HG02870 (cell line): ENCODE measurements around the gene ASMTL.
"Not testable (repeated sequence)": the region's sequence is repeated elsewhere in the genome, so short reads cannot be mapped to it uniquely, and the experiment has no call there.

Experiments
- ATAC-seq: cut with Tn5 transposase; IDR thresholded peaks from one replicate; pipeline ENCODE4 v1.9.1; 2021; ENCODE audit warnings: mild to moderate bottlenecking, moderate library complexity; ENCODE audit not compliant: unreplicated experiment

Gene ASMTL

DNA sequence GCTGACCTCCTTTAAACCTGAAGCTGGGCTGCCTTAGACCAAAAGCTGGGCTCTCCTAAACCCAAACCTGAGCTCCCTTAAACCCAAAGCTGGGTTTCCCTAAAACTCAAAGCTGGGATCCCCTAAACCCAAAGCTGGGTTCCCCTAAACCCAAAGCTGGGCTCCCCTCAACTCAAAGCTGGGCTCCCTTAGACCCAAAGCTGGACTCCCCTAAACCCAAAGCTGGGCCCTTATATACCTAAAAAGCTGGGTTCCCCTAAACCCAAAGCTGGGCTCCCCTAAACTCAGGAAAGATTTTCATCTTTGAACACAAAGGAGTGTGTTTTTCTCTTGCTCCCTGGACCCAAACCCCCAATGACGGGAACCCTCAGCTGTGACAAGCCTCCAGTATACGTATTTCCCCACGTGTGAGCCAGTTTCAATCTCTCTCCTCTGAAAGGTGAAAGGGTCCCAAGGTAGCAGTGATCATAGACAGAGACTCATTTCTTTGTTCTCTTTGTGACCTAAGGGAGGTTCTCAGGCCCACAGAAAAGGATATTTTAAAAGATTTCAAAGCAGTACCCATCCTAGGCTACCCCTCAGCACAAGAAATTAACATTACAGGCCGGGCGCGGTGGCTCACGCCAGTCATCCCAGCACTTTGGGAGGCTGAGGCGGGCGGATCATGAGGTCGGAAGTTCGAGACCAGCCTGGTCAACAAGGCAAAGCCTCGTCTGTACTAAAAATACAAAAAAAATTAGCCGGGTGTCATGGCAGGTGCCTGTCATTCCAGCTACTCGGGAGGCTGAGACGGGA is 31.3 kb upstream of the ASMTL start:
- ATAC-seq = peak; percentile 49

- not testable (repeated sequence) for ATAC-seq
Measured at GRCh38 chrX:1482530-1482928, 29.8 kb upstream of the ASMTL start.

- ATAC-seq = no peak
Measured at GRCh38 chrX:1481636-1482529, 29.2 kb upstream of the ASMTL start.

GRCh38 chrX:1480082-1480785 is 27.5 kb upstream of the ASMTL start:
- no peak for ATAC-seq

DNA sequence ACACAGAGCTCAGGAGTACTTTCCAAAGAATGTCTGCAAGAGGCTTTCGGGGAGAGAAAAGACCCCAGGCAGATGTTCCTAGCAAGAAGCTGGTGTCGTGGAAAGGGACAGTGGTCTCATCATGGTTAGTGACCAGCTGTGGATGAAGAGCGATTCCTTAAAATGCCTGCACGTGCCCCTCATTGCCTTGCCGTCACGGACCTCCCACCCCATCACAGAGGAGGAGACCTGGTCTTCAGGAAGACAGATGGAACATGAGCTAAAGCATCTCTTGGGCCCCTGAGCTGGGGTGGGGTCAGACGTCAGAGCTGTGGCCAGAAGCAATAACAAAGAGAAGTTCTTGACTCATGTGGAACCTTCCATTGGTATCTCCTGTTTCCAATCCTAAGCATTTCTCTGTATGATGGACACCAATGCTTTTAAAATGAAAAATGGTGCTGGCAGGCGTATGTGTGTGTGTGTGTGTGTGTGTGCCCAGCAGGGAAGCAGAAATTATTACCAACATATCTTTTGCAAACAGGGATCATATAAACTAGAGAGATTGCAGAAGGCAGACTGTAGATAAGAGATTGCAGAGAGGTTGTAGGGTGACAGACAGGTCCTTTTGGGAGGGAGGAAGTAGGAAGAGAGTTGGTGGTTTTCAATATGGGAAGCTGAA is 25.2 kb upstream of the ASMTL start:
- no peak for ATAC-seq

GRCh38 chrX:1477229-1477628 is 24.5 kb upstream of the ASMTL start:
- no peak for ATAC-seq

DNA sequence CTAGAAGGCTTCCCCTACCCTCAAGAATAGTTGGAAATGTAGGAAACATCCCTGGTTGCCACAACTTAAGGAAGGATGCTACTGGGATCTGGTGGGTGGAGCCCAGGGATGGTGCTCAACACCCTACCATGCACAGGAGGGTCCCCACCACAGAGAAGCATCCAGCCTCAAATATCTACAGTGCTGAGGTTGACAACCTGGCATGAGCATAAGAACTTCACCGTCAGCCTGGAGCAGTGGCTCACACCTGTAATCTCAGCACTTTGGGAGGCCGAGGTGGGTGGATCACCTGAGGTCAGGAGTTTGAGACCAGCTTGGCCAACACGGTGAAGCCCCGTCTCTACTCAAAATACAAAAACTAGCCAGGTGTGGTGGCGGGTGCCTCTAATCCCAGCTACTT is 24.0 kb upstream of the ASMTL start:
- ATAC-seq = no peak

DNA sequence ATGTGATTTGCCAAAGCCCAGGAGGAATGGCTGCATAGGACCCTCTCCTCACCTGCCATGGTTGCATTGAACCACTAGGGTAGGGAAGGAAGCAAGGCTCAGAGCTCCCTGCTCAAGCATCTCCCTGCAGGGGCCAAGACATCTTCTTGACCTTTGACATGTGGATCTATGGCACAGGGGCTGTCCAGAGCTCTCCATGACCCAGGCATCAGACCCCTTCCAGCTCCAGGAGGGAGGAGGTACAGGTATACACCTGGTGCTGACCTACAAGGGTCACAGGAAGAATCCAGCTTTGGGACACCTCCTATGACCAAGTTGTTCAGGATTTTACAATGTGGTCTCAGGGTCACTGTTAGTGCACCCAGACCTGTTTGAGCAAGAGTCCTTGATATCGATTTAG is 23.2 kb upstream of the ASMTL start:
- ATAC-seq = no peak

GRCh38 chrX:1475481-1475880 is 22.8 kb upstream of the ASMTL start:
- no peak for ATAC-seq

DNA sequence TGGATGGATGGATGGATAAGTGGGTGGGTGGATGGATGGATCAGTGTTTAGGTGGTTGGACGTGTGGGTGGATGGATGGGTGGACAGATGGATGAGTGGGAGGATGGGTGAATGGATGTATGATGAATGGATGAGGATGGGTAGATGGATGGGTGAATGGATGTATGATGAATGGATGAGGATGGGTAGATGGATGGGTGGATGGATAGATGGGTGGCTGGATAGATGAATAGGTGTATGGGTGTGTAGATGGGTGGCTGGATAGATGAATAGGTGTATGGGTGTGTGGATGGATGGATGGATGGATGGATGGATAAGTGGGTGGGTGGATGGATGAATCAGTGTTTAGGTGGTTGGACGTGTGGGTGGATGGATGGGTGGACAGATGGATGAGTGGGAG is 21.9 kb upstream of the ASMTL start:
- not testable (repeated sequence) for ATAC-seq

DNA sequence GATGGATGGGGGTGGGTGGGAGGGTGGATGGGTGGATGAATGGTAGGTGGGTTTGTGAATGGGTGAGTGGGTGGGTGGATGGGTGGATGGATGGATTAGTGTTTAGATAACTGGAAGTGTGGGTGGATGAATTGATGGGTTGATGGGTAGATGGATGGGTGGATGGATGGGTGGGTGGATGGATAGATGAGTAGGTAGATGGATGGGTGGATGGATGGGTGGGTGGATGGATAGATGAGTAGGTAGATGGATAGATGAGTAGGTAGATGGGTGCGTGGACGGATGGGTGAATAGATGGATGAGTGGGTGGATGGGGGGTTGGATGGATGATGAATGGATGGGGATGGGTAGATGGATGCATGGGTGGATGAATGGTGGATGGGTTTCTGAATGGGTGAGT is 20.3 kb upstream of the ASMTL start:
- ATAC-seq = no peak

GRCh38 chrX:1468250-1468772 is 15.6 kb upstream of the ASMTL start:
- ATAC-seq = no peak

- ATAC-seq = no peak
Measured at GRCh38 chrX:1466971-1467561, 14.4 kb upstream of the ASMTL start.

DNA sequence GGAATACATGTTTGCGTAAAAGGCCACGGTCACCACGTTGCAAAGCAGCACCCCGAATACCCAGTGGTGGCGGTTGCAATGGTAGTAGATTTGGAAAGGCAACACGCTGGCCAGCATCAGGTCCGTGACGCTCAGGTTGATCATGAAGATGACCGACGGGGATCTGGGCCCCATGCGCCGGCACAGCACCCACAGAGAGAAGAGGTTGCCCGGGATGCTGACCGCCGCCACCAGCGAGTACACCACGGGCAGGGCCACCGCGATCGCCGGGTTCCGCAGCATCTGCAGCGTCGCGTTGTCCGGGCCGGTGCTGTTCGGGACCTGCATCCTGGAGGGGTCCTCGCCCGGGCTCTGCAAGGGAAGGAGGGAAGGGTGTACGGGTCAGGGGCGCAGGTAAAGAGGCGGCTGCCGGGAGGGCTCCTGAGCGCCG is 13.5 kb upstream of the ASMTL start:
- no peak for ATAC-seq

- no peak for ATAC-seq
Measured at GRCh38 chrX:1465286-1466231, 12.8 kb upstream of the ASMTL start.

DNA sequence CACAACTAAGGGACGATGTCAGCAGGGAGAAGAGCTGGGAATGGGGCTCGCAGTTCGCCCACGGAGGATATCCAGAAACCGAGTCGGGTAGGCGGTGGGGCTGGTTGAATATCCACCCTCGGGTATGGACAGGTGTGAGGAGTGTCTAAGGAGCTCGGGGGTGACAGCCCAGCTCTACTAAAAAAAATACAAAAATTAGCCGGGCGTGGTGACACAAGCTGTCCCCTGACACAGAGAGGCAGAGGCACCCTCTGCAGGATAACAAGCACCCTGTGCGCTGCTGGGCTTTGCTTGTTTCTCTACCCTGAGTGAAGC is 12.2 kb upstream of the ASMTL start:
- no peak for ATAC-seq

GRCh38 chrX:1464041-1464970 is 11.6 kb upstream of the ASMTL start:
- ATAC-seq = no peak

DNA sequence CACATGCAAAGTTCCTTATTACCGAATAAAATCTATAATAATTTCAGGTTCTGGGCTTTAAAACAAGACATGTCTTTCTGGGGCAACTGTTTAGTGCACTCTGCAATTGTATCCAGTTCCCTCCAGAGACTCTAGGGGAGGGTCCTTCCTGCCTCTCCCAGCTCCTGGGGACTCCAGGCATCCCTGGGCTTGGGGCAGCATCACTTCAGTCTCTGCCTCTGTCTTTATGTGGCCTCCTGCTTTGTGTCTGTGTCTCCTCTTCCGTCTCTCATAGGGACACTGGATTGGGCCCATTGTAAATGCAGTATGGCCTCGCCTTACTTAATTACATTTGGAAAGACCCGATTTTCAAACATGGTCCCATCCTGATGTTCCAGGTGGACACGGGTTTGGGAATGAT is 10.9 kb upstream of the ASMTL start:
- no peak for ATAC-seq
